Central memory CD8-positive, alpha-beta T cell (primary cell): ENCODE results near the gene CA10.

Source experiments
- ATAC-seq: fragments of 150-1000 bp; cut with Tn5 transposase; replicated peaks from 2 replicates; pipeline ENCODE4 v1.10.0; 2022; ENCODE audit warnings: mild to moderate bottlenecking, moderate FRiP score, moderate number of reproducible peaks; ENCODE audit not compliant: poor library complexity, severe bottlenecking; ENCODE audit errors: extremely low read depth
- DNase-seq, 2 donors: peaks; one replicate each; pipeline ENCODE4 v3.0.0; 2021; ENCODE audit warnings: low spot score in 2 of 2
- H3K27ac Mint-ChIP-seq: one replicate; pipeline ENCODE4 v1.8.0; 2022; ENCODE audit warnings: low read depth, mild to moderate bottlenecking, moderate library complexity, mixed read lengths
- H3K27me3 Mint-ChIP-seq: one replicate; pipeline ENCODE4 v1.8.0; 2022; ENCODE audit warnings: mixed read lengths
- H3K36me3 Mint-ChIP-seq: one replicate; pipeline ENCODE4 v1.8.0; 2022; ENCODE audit warnings: mild to moderate bottlenecking, moderate library complexity, mixed read lengths; ENCODE audit not compliant: insufficient read depth
- H3K4me1 Mint-ChIP-seq: one replicate; pipeline ENCODE4 v1.8.0; 2022; ENCODE audit warnings: mixed read lengths
- H3K4me3 Mint-ChIP-seq: one replicate; pipeline ENCODE4 v1.8.0; 2022; ENCODE audit warnings: mild to moderate bottlenecking, moderate library complexity, mixed read lengths
- H3K9me3 Mint-ChIP-seq: one replicate; pipeline ENCODE4 v1.8.0; 2022; ENCODE audit warnings: mixed read lengths

CA10 gene

DNA sequence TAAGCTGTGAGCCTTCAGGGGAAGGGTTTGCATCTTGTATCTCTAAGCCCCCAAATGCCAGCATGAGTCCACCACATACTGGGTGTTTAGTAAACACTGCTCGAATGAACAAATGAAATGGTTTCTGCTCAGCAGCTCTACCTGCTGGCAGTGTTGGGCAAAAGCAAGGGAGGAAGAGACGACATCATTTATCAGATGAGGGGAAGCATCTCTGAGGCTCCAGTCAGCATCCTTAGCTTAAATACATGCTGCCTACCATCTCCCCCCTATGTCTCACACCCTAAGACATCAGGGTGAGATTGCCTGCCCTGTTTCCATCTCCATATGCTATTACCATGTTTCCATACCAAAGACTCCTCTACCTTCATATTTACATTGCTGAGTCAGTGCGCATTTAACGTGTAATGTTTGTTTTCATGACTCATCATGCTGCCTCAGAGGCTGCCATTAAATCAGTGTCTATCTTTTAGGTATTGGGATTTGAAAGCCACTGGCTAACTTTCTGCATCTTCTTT lies 518.3 kb downstream of the CA10 start:
- no peaks in the 10 kb centered on the region for H3K4me1 Mint-ChIP-seq
- DNase-seq (no peak), ATAC-seq (no peak)
- H3K27ac Mint-ChIP-seq = no peak overlapping the region
- peaks cover 2% of the 10 kb centered on the region for H3K36me3 Mint-ChIP-seq
- no peak overlapping the region for H3K4me3 Mint-ChIP-seq
- peaks cover 23% of the 10 kb centered on the region for H3K27me3 Mint-ChIP-seq
- no peaks in the 10 kb centered on the region for H3K9me3 Mint-ChIP-seq

GRCh38 chr17:51638971-51639370 lies 519.5 kb downstream of the CA10 start:
- no peak overlapping the region for H3K27ac Mint-ChIP-seq
- no peak overlapping the region for H3K4me3 Mint-ChIP-seq
- DNase-seq = no peak
- peaks cover 2% of the 10 kb centered on the region for H3K36me3 Mint-ChIP-seq
- ATAC-seq = no peak
- no peaks in the 10 kb centered on the region for H3K4me1 Mint-ChIP-seq
- H3K27me3 Mint-ChIP-seq = peaks cover 12% of the 10 kb centered on the region
- no peaks in the 10 kb centered on the region for H3K9me3 Mint-ChIP-seq

DNA sequence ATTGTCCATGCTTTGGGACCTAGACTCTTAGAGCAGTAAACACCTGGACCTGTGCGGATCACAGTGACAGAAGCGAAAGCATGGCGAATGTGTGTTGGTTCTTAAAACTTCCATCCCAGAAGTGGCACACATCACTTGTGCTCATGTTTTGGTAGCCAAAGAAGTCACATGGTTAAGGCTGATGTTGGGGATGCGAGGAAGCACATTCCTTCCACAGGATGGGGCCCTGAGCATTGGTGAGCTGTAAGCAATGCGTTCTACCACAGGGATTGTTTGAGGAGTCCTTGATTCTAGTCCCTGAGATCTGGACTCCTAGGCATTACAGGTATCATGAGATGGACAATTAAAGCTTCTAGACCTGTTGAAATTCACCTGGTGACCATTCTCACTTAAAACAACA lies 522.2 kb downstream of the CA10 start:
- ATAC-seq (no peak), DNase-seq (no peak)
- H3K4me1 Mint-ChIP-seq = no peaks in the 10 kb centered on the region
- H3K27me3 Mint-ChIP-seq = peaks cover 16% of the 10 kb centered on the region
- H3K9me3 Mint-ChIP-seq = peaks cover 1% of the 10 kb centered on the region
- no peak overlapping the region for H3K4me3 Mint-ChIP-seq
- H3K36me3 Mint-ChIP-seq = no peaks in the 10 kb centered on the region
- no peak overlapping the region for H3K27ac Mint-ChIP-seq

DNA sequence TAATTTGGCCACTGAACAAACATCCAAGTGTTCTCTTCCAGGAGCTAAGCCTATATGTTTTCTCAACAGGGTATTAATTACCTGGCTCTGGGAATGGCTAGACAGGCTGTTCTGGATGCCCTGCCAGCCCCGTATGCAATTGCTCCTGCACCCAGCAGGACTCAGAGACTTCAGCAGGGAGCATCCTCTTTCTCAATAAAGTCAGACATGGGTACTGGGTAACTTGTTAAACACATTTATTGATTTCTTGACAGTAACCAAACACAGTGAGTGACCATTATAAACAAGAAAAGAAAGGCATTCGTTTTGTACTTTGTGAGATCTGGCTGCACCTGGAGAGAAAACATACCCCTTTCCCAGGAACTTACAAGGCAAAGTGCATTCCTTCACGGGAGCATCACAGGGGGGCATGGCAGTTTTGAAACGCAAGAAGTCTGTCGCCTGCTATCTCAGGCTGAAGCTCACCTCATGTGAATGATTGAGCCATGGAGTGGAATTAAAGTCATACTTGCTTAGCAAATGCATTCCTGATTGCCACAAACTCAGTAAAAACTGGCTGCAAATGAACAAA lies 528.3 kb downstream of the CA10 start:
- DNase-seq (no peak), ATAC-seq (no peak)
- no peak overlapping the region for H3K4me3 Mint-ChIP-seq
- no peaks in the 10 kb centered on the region for H3K36me3 Mint-ChIP-seq
- H3K27me3 Mint-ChIP-seq = peaks cover 20% of the 10 kb centered on the region
- H3K4me1 Mint-ChIP-seq = no peaks in the 10 kb centered on the region
- peaks cover 4% of the 10 kb centered on the region for H3K9me3 Mint-ChIP-seq
- H3K27ac Mint-ChIP-seq = no peak overlapping the region

GRCh38 chr17:51629232-51629631 lies 529.3 kb downstream of the CA10 start:
- H3K4me3 Mint-ChIP-seq = no peak overlapping the region
- no peaks in the 10 kb centered on the region for H3K4me1 Mint-ChIP-seq
- no peaks in the 10 kb centered on the region for H3K36me3 Mint-ChIP-seq
- H3K27me3 Mint-ChIP-seq = peaks cover 20% of the 10 kb centered on the region
- H3K27ac Mint-ChIP-seq = no peak overlapping the region
- H3K9me3 Mint-ChIP-seq = peaks cover 4% of the 10 kb centered on the region
- DNase-seq (no peak), ATAC-seq (no peak)

- H3K4me3 Mint-ChIP-seq = no peak overlapping the region
- ATAC-seq (no peak), DNase-seq (no peak)
- H3K27me3 Mint-ChIP-seq = peaks cover 32% of the 10 kb centered on the region
- no peaks in the 10 kb centered on the region for H3K4me1 Mint-ChIP-seq
- no peaks in the 10 kb centered on the region for H3K36me3 Mint-ChIP-seq
- H3K9me3 Mint-ChIP-seq = peaks cover 4% of the 10 kb centered on the region
- no peak overlapping the region for H3K27ac Mint-ChIP-seq
These were observed 530.7 kb downstream of the CA10 start for GRCh38 chr17:51627779-51628178.

DNA sequence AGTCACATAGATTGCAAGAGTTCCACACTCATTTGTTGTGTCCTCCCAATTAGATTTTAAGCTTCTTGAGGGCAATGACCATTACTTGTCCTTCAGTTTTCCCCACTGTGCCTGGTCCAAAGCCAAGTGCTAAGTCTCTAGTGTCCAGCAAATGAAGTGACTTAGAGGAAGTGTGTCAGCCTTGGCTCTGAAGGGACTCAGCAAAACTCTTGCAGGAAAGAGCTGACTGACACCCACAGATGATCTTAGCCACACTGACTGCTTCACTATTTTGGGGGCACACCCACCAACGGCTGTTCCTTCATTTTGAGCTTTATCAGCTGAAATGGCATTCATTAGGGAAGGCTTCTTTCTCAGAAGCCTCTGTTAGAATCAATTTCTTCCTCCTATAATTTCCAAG lies 540.0 kb downstream of the CA10 start:
- no peaks in the 10 kb centered on the region for H3K36me3 Mint-ChIP-seq
- H3K9me3 Mint-ChIP-seq = no peaks in the 10 kb centered on the region
- no peak overlapping the region for H3K4me3 Mint-ChIP-seq
- H3K27ac Mint-ChIP-seq = no peak overlapping the region
- no peak for DNase-seq
- peaks cover 58% of the 10 kb centered on the region for H3K27me3 Mint-ChIP-seq
- H3K4me1 Mint-ChIP-seq = no peaks in the 10 kb centered on the region
- ATAC-seq = no peak

DNA sequence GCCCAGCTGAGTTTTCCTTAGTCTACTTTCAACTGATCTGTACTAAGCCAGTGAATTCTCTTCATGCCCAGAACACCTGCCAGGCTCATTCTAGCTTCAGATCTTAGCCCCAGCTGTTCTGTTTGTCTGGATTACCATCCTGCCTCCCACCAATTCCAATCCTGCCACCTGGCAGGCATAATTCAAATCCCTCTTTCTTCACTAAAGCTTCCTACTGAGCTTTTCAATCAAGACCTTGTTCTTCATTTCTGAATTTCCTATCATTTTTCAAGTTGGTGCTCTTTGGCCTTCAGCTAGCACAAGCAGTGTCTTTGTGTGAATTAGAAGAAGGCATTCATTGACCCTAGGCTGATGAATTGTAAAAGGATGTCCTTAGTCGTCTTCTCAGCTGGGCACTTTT lies 540.5 kb downstream of the CA10 start:
- DNase-seq = no peak
- no peak overlapping the region for H3K27ac Mint-ChIP-seq
- ATAC-seq = no peak
- H3K27me3 Mint-ChIP-seq = peaks cover 54% of the 10 kb centered on the region
- H3K4me1 Mint-ChIP-seq = no peaks in the 10 kb centered on the region
- no peaks in the 10 kb centered on the region for H3K9me3 Mint-ChIP-seq
- H3K36me3 Mint-ChIP-seq = no peaks in the 10 kb centered on the region
- no peak overlapping the region for H3K4me3 Mint-ChIP-seq

GRCh38 chr17:51613255-51613654 lies 545.3 kb downstream of the CA10 start:
- H3K9me3 Mint-ChIP-seq = no peaks in the 10 kb centered on the region
- DNase-seq (no peak), ATAC-seq (no peak)
- no peaks in the 10 kb centered on the region for H3K4me1 Mint-ChIP-seq
- peaks cover 26% of the 10 kb centered on the region for H3K27me3 Mint-ChIP-seq
- H3K4me3 Mint-ChIP-seq = no peak overlapping the region
- H3K27ac Mint-ChIP-seq = no peak overlapping the region
- no peaks in the 10 kb centered on the region for H3K36me3 Mint-ChIP-seq

- DNase-seq (no peak), ATAC-seq (no peak)
- Mint-ChIP-seq H3K4me3 (no peak overlapping the region), H3K27ac (no peak overlapping the region), H3K36me3 (no peaks in the 10 kb centered on the region), H3K27me3 (peaks cover 20% of the 10 kb centered on the region), H3K9me3 (no peaks in the 10 kb centered on the region), H3K4me1 (no peaks in the 10 kb centered on the region)
These were observed 545.8 kb downstream of the CA10 start for GRCh38 chr17:51612692-51613091.

DNA sequence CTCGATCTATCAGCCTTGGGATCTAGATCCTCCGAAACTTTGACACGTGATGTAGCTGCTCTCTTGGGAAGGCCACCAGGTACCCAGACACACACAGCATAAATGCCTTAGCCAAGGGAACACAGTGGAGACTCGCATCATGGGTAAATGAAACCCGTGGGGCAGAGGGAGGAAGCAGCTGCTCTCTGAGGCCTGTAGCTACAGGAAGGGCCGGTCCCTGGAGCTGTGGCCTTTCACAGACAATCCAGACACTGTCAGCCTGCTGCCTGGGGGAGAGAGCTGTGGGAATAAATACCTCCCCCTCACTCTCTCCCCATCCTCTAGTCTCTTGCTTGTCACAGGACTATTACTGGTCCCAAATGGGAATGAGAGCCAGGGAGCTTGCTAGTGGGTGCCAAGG lies 546.9 kb downstream of the CA10 start:
- H3K36me3 Mint-ChIP-seq = no peaks in the 10 kb centered on the region
- H3K27me3 Mint-ChIP-seq = peaks cover 9% of the 10 kb centered on the region
- DNase-seq (no peak), ATAC-seq (no peak)
- H3K4me1 Mint-ChIP-seq = no peaks in the 10 kb centered on the region
- H3K9me3 Mint-ChIP-seq = no peaks in the 10 kb centered on the region
- no peak overlapping the region for H3K4me3 Mint-ChIP-seq
- no peak overlapping the region for H3K27ac Mint-ChIP-seq

DNA sequence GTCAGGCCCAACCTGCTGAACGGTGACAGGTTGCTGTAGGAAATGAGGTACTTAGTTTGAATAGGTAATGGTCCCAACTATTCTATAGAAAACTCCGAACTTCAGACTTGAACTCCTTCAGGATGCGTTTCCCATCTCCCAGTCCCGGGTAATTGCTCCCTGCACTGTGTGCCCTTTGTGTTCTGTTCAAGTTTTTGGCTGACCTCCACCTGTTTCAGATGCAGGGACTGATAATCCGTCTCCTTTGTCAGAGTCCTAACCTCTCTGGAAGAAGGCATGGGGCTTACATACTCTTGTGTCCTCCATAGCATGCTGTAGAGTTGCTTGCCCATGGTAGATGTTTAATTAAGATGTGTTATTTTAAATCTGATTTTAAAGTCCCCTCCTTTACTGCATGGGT lies 547.7 kb downstream of the CA10 start:
- Mint-ChIP-seq H3K27me3 (peaks cover 9% of the 10 kb centered on the region), H3K4me1 (no peaks in the 10 kb centered on the region), H3K36me3 (no peaks in the 10 kb centered on the region), H3K9me3 (no peaks in the 10 kb centered on the region), H3K27ac (no peak overlapping the region), H3K4me3 (no peak overlapping the region)
- DNase-seq (no peak), ATAC-seq (no peak)

- Mint-ChIP-seq H3K27ac (no peak overlapping the region), H3K9me3 (no peaks in the 10 kb centered on the region), H3K27me3 (peaks cover 2% of the 10 kb centered on the region), H3K36me3 (no peaks in the 10 kb centered on the region), H3K4me3 (no peak overlapping the region), H3K4me1 (no peaks in the 10 kb centered on the region)
- DNase-seq = no peak
- no peak for ATAC-seq
These were observed 548.4 kb downstream of the CA10 start for GRCh38 chr17:51610155-51610554.
